GM06990 (cell line): ENCODE results near the gene TAMALIN.

Experiments
- DNase-seq: peaks from one replicate; pipeline ENCODE4 v3.0.0-alpha.2; 2011; ENCODE audit not compliant: insufficient read length; ENCODE audit errors: extremely low read depth
- H3K27me3 ChIP-seq: replicated peaks from 2 replicates; pipeline ENCODE4 v1.6.0; 2011; ENCODE audit warnings: low read length; ENCODE audit not compliant: control insufficient read depth, insufficient read depth
- H3K36me3 ChIP-seq: 2 replicates; pipeline ENCODE4 v1.5.1; 2011; ENCODE audit warnings: low read length; ENCODE audit not compliant: control insufficient read depth, insufficient read depth
- H3K4me3 ChIP-seq: replicated peaks from 2 replicates; pipeline ENCODE4 v1.5.1; 2011; ENCODE audit warnings: low read depth, mild to moderate bottlenecking, control low read depth, low read length
- TF ChIP-seq, protein P1 (sequence below): IDR thresholded peaks from 2 replicates; pipeline ENCODE4 v1.5.1; 2011; ENCODE audit warnings: low read length, control low read depth, mild to moderate bottlenecking, inconsistent platforms; ENCODE audit not compliant: insufficient read depth, poor library complexity, severe bottlenecking

Gene TAMALIN

DNA sequence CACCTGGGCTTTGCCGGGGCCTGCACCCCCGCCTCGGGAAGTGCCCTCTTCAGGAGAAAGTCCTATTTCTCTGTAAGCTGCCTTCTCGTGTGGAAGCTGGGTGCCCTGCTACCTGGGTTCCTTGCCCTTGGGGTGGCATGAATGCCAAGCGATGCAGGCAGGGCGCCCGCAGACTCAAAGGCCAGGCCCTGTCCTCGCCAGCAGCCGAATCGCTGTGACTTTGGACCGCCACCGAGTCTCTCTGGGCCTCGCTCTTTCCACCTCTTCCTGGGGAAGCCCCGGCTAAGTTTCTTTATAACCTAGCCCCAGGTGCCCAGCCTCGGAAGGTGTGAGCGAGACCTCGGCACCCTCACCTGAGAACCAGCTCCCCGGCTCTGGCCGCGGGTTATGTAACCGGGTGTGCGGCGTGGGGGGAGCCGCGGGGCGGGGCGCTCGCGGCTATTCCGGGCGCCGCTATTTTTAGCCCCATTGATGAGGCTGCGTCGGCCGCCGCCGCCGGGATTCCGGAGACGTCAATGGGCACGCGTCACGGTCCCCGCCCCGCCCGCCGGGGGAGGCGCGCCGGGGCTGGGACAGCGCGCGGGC lies 29.9 kb downstream of the TAMALIN start:
- H3K4me3 ChIP-seq, result peak overlapping the region; percentile 55
- DNase-seq, result peak; percentile 83
- no peaks in the 10 kb centered on the region for H3K36me3 ChIP-seq
- no peaks in the 10 kb centered on the region for H3K27me3 ChIP-seq
- TF ChIP-seq, protein P1, sequence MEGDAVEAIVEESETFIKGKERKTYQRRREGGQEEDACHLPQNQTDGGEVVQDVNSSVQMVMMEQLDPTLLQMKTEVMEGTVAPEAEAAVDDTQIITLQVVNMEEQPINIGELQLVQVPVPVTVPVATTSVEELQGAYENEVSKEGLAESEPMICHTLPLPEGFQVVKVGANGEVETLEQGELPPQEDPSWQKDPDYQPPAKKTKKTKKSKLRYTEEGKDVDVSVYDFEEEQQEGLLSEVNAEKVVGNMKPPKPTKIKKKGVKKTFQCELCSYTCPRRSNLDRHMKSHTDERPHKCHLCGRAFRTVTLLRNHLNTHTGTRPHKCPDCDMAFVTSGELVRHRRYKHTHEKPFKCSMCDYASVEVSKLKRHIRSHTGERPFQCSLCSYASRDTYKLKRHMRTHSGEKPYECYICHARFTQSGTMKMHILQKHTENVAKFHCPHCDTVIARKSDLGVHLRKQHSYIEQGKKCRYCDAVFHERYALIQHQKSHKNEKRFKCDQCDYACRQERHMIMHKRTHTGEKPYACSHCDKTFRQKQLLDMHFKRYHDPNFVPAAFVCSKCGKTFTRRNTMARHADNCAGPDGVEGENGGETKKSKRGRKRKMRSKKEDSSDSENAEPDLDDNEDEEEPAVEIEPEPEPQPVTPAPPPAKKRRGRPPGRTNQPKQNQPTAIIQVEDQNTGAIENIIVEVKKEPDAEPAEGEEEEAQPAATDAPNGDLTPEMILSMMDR, result no peak

DNA sequence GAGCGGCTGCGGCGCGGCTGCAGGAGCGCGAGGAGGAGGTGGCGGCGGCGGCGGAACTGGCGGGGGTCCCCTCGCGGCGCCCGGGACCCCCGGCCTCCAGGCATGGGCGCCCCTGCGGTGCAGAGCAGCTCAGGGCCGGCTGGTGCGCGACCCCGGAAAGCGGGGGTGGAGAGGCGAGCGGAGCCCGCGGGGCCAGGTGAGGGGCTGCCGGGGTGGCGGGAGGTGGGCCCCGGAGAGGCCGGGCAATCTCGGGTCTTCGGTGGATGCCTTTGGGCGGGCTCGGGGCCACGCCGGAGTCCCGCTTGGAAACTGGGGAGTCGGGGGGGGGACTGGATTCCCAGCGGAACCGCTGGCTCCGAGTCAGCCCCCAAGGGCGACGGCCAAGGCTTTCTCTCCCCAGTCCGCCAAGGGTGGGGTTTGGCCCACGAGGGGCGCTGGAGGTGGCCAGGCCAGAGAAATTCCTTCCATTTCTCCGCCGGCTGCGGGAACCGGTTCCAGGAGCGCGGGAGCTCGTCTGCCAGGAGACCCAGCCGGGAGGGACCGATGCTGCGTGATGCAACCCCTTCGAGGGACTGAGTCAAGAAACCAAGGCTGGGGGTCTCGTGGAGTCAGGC lies 30.6 kb downstream of the TAMALIN start:
- TF ChIP-seq, protein P1, result no peak
- Histone ChIP-seq H3K4me3 (peak overlapping the region; percentile 58), H3K27me3 (no peaks in the 10 kb centered on the region), H3K36me3 (no peaks in the 10 kb centered on the region)
- no peak for DNase-seq

DNA sequence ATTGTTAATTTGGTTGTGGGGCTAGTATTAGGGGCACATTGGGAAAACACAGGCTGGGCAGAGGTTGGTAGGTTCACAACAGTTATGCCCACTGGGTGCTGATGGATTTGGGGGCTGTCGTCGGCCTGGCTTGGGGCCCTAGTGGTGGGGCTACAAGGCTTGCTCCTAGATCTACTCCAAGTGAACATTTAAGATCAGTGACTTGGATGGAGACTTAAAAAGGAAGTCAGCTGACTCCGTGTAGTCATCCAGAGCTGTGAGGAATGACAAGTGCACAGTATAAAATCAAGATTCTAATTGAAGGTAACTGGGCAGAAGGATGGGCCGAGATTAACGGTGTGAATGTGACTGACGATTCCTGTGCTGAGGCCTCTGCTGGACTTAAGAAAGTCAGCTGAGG lies 31.7 kb downstream of the TAMALIN start:
- H3K4me3 ChIP-seq, result no peak overlapping the region
- H3K36me3 ChIP-seq, result no peaks in the 10 kb centered on the region
- no peaks in the 10 kb centered on the region for H3K27me3 ChIP-seq
- TF ChIP-seq, protein P1, result no peak
- DNase-seq, result no peak

DNA sequence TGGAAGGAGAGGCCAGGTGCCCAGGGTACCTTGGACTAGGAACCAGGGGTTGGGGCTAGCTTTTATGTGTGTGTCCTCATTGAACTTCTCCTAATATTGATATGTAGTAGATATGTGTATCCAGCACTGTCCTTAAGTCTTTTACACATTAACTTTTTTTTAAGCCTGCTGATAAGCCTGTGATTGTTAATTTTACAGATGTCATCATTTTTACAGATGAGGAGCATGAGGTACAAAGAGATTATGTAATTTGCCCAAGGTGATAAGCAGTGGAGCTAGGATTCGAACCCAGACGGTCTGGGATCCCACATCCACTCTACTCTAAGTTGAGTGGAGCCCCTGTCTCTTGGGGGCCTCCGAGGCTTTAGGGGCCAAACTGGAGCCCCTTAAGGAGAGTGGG lies 34.3 kb downstream of the TAMALIN start:
- Histone ChIP-seq H3K36me3 (no peaks in the 10 kb centered on the region), H3K27me3 (no peaks in the 10 kb centered on the region), H3K4me3 (no peak overlapping the region)
- DNase-seq, result no peak
- TF ChIP-seq, protein P1, result no peak

DNA sequence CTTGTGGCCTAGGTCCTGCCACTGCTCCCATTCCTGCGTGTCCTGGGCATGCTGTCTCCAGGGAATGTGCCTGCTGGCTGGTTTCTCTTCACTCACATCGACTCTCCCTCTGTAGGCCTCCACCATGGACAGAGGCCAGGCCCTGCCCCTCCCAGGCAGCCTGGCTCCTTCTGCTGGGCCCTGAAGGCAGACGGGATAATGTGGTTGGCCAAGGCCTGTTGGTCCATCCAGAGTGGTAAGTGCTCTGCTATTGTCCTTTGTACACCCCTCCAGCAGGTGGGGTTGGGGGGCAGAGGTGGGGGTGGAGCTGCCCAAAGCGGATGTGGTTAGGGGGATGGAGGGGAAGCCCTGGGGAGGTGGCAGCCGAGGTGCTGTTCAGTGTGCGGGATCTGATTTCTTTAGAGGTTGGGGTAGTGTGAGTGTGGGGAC lies 35.0 kb downstream of the TAMALIN start:
- peak; percentile 73 for DNase-seq

More for the DNA sequence above, 35.0 kb downstream of the TAMALIN start:
- H3K4me3 ChIP-seq, result no peak overlapping the region; the same call in 1 of the 2 replicates
- H3K36me3 ChIP-seq, result no peaks in the 10 kb centered on the region
- no peaks in the 10 kb centered on the region for H3K27me3 ChIP-seq
- TF ChIP-seq, protein P1, result peak; percentile 47
